Hepatocyte (in vitro differentiated cells): Measurements from ENCODE around the gene RBM39.

Experiments used
- EZH2 ChIP-seq: fragments of 200-600 bp; sonication (generic); IDR thresholded peaks from 2 replicates; pipeline ENCODE4 v1.6.1; 2016; ENCODE audit warnings: antibody characterized with exemption, mild to moderate bottlenecking, borderline replicate concordance
- EZH2phosphoT487 ChIP-seq: fragments of 200-600 bp; sonication (generic); IDR thresholded peaks from one replicate; pipeline ENCODE4 v1.6.1; 2018; ENCODE audit warnings: antibody characterized with exemption, mild to moderate bottlenecking, low read depth, moderate library complexity; ENCODE audit not compliant: unreplicated experiment, severe bottlenecking
- TF ChIP-seq, protein P1 (sequence below): fragments of 200-600 bp; sonication (generic); IDR thresholded peaks from 2 replicates; pipeline ENCODE4 v1.5.1; 2016; ENCODE audit warnings: antibody characterized with exemption, mild to moderate bottlenecking; ENCODE audit not compliant: poor library complexity

- TF ChIP-seq, protein P1, sequence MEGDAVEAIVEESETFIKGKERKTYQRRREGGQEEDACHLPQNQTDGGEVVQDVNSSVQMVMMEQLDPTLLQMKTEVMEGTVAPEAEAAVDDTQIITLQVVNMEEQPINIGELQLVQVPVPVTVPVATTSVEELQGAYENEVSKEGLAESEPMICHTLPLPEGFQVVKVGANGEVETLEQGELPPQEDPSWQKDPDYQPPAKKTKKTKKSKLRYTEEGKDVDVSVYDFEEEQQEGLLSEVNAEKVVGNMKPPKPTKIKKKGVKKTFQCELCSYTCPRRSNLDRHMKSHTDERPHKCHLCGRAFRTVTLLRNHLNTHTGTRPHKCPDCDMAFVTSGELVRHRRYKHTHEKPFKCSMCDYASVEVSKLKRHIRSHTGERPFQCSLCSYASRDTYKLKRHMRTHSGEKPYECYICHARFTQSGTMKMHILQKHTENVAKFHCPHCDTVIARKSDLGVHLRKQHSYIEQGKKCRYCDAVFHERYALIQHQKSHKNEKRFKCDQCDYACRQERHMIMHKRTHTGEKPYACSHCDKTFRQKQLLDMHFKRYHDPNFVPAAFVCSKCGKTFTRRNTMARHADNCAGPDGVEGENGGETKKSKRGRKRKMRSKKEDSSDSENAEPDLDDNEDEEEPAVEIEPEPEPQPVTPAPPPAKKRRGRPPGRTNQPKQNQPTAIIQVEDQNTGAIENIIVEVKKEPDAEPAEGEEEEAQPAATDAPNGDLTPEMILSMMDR = no peak
- TF ChIP-seq EZH2 (no peak), EZH2phosphoT487 (no peak)
Observed at GRCh38 chr20:35654415-35654814, 87.6 kb downstream of the RBM39 start.
